ENCODE data around the gene LGMN.

The LGMN gene

DNA sequence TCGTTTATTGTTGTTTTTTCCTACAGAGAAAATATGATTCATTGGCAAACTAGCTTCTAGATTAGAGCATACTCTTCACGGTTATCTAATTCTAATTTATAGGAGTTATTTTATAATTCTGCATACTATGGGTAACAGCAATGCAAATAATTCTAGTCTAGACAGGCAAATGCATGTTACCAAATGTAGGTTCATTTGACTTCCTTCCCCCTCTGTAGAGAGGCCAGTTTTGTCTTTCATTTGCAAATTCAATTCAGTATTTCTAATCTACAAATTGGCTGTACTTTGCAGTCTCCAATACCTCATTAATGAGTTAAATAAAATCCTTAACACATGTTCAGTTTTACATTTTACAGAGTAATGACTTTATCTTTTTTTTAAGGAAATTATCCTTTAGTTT is 4.2 kb downstream of the LGMN start:
- no peak for DNase-seq (ENCODE audit: extremely low read depth, low read depth)
- TF ChIP-seq, protein P1, sequence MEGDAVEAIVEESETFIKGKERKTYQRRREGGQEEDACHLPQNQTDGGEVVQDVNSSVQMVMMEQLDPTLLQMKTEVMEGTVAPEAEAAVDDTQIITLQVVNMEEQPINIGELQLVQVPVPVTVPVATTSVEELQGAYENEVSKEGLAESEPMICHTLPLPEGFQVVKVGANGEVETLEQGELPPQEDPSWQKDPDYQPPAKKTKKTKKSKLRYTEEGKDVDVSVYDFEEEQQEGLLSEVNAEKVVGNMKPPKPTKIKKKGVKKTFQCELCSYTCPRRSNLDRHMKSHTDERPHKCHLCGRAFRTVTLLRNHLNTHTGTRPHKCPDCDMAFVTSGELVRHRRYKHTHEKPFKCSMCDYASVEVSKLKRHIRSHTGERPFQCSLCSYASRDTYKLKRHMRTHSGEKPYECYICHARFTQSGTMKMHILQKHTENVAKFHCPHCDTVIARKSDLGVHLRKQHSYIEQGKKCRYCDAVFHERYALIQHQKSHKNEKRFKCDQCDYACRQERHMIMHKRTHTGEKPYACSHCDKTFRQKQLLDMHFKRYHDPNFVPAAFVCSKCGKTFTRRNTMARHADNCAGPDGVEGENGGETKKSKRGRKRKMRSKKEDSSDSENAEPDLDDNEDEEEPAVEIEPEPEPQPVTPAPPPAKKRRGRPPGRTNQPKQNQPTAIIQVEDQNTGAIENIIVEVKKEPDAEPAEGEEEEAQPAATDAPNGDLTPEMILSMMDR (IDR thresholded peaks at IDR 0.05; ENCODE audit: low read depth, low read length): no peak

DNA sequence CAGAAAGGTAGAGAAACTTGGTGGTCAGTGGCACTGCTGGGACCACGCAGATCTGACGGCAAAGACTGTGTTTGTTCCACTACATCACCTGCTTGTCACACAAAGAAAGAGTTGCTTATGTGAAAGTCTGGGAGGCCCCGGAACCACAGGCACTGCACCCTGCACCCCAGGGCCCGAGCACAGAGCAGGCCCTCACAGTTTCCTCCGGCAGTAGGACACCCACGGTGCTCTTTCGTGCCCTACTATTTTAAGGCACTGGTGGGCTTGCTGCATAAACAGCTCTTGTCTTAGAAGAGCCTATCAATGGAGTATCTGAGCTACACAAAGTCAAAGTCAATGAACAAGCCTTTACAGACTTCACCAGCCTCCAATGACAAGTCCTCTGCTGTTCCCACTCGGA is 8.0 kb downstream of the LGMN start:
- TF ChIP-seq, protein P1 (IDR thresholded peaks at IDR 0.05; ENCODE audit: low read depth, low read length): no peak
- DNase-seq (ENCODE audit: extremely low read depth, low read depth): no peak

DNA sequence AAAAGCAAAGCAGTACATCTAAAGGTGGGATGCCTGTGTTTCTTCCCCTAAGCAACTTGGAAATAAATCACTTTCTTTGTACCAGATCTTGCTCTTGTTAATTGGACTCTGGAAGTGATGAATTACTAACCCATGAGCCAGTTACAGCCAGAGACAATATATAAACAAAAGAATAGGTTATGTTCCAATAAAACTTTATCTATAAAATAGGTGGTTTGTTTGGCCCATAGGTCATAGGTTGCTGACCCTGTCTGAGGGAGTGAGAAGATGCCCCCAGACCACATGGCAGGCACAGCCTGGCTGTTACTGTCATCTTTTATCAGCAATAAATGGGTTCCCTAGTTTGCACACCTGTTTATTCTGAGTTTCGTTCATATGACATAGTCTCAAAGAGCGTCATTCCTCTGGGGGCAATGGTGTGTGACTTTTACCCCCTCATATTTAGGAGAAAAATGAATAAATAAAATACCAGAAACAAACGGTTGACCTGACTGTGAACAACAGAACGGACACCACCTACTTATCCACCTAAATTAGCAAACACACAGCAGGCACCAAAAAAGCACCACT is 10.7 kb downstream of the LGMN start:
- DNase-seq (ENCODE audit: extremely low read depth, low read depth): no peak
- TF ChIP-seq, protein P1 (IDR thresholded peaks at IDR 0.05; ENCODE audit: low read depth, low read length): no peak

DNA sequence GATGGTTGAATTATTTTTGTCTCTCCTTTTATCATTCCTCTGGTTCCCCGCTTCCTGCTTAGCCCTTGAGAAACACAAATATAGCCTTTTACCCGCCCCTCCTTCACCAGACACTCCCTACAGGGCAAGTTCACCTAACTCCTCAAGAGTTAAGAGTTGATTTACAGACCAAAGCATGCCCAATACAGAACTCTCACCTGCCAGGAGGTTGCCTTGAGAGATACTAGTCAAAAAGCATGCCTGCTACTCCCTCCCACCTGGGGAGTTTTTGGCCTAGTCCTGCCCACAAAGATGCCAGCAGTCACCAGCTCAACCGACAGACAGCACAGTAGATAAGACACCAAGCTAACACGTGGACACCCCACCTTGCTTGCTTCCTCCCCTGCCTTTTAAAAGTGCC is 11.2 kb downstream of the LGMN start:
- TF ChIP-seq, protein P1 (IDR thresholded peaks at IDR 0.05; ENCODE audit: low read depth, low read length): no peak
- no peak for DNase-seq (ENCODE audit: extremely low read depth, low read depth)

DNA sequence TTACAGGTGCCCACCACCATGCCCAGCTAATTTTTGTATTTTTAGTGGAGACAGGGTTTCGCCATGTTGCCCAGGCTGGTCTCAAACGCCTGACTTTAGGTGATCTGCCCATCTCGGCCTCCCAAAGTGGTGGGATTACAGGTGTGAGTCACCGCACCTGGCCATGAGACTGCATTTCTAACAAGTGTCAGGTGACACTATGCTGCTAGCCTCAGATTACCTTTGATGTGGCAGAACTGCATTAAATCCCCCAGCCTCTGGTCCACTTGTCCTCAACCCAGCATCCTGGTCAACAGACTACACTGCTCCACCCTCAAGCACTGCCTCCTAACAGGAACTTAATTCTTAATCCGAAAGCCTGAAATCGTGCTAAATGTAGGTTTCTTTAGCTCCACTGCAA is 13.1 kb downstream of the LGMN start:
- no peak for DNase-seq (ENCODE audit: extremely low read depth, low read depth)
- TF ChIP-seq, protein P1 (IDR thresholded peaks at IDR 0.05; ENCODE audit: low read depth, low read length): no peak

DNA sequence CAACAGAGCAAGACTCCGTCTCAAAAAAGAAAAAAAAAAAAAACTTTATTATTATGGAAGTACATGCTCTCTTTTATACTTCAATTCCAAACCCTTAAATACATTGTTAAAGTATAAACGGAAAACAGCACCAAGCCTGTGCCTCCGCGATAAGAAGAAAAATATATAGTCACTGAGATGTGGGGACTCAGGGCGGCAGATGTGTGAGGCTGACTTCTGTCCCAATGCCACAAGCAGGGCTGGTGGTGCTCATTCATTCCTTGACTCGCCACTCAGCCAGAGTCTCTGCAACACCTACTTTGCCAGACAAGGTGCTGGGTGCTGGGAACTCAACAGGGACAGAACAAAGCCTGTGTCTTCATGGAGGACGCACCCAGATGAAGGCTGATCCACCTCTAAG is 13.8 kb downstream of the LGMN start:
- TF ChIP-seq, protein P1 (IDR thresholded peaks at IDR 0.05; ENCODE audit: low read depth, low read length): no peak
- no peak for DNase-seq (ENCODE audit: extremely low read depth, low read depth)

DNA sequence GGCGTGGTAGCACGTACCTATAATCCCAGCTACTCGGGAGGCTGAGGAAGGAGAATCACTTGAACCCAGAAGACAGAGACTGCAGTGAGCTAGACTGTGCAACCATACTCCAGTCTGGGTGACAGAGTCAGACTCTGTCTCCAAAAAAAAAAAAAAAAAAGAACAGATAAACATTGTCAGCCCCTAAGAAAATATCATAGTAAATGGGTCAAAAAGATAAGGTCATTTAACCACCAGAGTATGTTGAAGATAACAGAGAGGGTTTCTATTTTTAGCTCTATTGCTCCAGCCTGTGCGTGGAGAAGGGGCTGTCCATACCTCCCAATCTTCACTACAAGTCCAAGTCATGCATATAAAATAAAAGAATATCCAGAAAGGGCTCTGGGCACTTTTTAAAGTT is 15.4 kb downstream of the LGMN start:
- no peak for DNase-seq (ENCODE audit: extremely low read depth, low read depth)
- TF ChIP-seq, protein P1 (IDR thresholded peaks at IDR 0.05; ENCODE audit: low read depth, low read length): no peak
